Endometrium (tissue), 2 donors: ENCODE measurements around the gene NSD1.

ENCODE experiments used
- FAIRE-seq: peaks from 2 replicates; lab custom pipeline; 2012; peaks lifted over from hg19 to GRCh38; lab: Jason Lieb, UNC
- donor health status: control.
- donor health status: control.

Gene NSD1

GRCh38 chr5:177097016-177097985 lies 36.3 kb upstream of the NSD1 start:
- FAIRE-seq = no peak

- no peak for FAIRE-seq
Observed at GRCh38 chr5:177098120-177098469, 35.5 kb upstream of the NSD1 start.

- FAIRE-seq = no peak
Observed at GRCh38 chr5:177098470-177099141, 35.0 kb upstream of the NSD1 start.

- no peak for FAIRE-seq
Observed at GRCh38 chr5:177099422-177100093, 34.0 kb upstream of the NSD1 start.

- no peak for FAIRE-seq
Observed at GRCh38 chr5:177100714-177101121, 32.9 kb upstream of the NSD1 start.

GRCh38 chr5:177103523-177104253 lies 29.9 kb upstream of the NSD1 start:
- no peak for FAIRE-seq

- FAIRE-seq = no peak
Observed at GRCh38 chr5:177105691-177106476, 27.7 kb upstream of the NSD1 start.

GRCh38 chr5:177107159-177107558 lies 26.4 kb upstream of the NSD1 start:
- FAIRE-seq = no peak

GRCh38 chr5:177109810-177110209 lies 23.8 kb upstream of the NSD1 start:
- FAIRE-seq = no peak

- no peak for FAIRE-seq
Observed at GRCh38 chr5:177111720-177112394, 21.7 kb upstream of the NSD1 start.

- no peak for FAIRE-seq
Observed at GRCh38 chr5:177112589-177113220, 20.9 kb upstream of the NSD1 start.

GRCh38 chr5:177113566-177114424 lies 19.8 kb upstream of the NSD1 start:
- peak; percentile 80 for FAIRE-seq

GRCh38 chr5:177116631-177117373 lies 16.8 kb upstream of the NSD1 start:
- FAIRE-seq = no peak

- FAIRE-seq = no peak
Observed at GRCh38 chr5:177117441-177118045, 16.0 kb upstream of the NSD1 start.

GRCh38 chr5:177122566-177122965 lies 11.0 kb upstream of the NSD1 start:
- FAIRE-seq = no peak

- no peak for FAIRE-seq
Observed at GRCh38 chr5:177123789-177124485, 9.6 kb upstream of the NSD1 start.

GRCh38 chr5:177124486-177124991 lies 9.0 kb upstream of the NSD1 start:
- FAIRE-seq = no peak
